Stimulated activated CD8-positive, alpha-beta memory T cell treated with anti-CD3 and anti-CD28 coated beads, Interleukin-2, amount 100 ng/mL, for 48 hours (primary cell): ENCODE data around the gene CYBB.

ENCODE experiments used
- DNase-seq, 2 donors: peaks; one replicate each; pipeline ENCODE4 v3.0.0-alpha.2; 2020; ENCODE audit warnings: low read depth in 2 of 2

Gene CYBB

GRCh38 chrX:37844622-37845021 is 64.8 kb downstream of the CYBB start:
- no peak for DNase-seq

- no peak for DNase-seq
Measured at GRCh38 chrX:37846141-37846540, 66.3 kb downstream of the CYBB start.

GRCh38 chrX:37846558-37846933 is 66.7 kb downstream of the CYBB start:
- no peak for DNase-seq

GRCh38 chrX:37846934-37847732 is 67.3 kb downstream of the CYBB start, which contains the start of gene DYNLT3:
TSS of gene DYNLT3 (minus strand) at chrX:37847571. CDS start at chrX:37847510, 61 bp downstream.
- peak; percentile 59 for DNase-seq

GRCh38 chrX:37847733-37848197 is 67.9 kb downstream of the CYBB start:
- DNase-seq, result no peak

- DNase-seq, result no peak
Measured at GRCh38 chrX:37854148-37854547, 74.3 kb downstream of the CYBB start.

- no peak for DNase-seq
Measured at GRCh38 chrX:37854748-37855147, 74.9 kb downstream of the CYBB start.

GRCh38 chrX:37860721-37861120 is 80.9 kb downstream of the CYBB start:
- no peak for DNase-seq

- DNase-seq, result no peak
Measured at GRCh38 chrX:37862851-37863250, 83.0 kb downstream of the CYBB start.
